Ishikawa (cell line): ENCODE measurements around the gene RNMT.

Source experiments
- CEBPB ChIP-seq: IDR thresholded peaks from 2 replicates; pipeline ENCODE4 v1.6.1; 2012
- CREB1 ChIP-seq: IDR thresholded peaks from 2 replicates; pipeline ENCODE4 v1.6.1; 2012; ENCODE audit warnings: low read depth
- EGR1 ChIP-seq: IDR thresholded peaks from 2 replicates; pipeline ENCODE4 v1.6.1; 2012
- EP300 ChIP-seq: IDR thresholded peaks from 2 replicates; pipeline ENCODE4 v1.6.1; 2012; ENCODE audit warnings: borderline replicate concordance
- FOXM1 ChIP-seq: IDR thresholded peaks from 2 replicates; pipeline ENCODE4 v1.6.1; 2012; ENCODE audit warnings: low read depth, borderline replicate concordance
- MAX ChIP-seq: IDR thresholded peaks from 2 replicates; pipeline ENCODE4 v1.6.1; 2012
- NFIC ChIP-seq: IDR thresholded peaks from 2 replicates; pipeline ENCODE4 v1.6.1; 2012
- RAD21 ChIP-seq: IDR thresholded peaks from 2 replicates; pipeline ENCODE4 v1.6.1; 2012; ENCODE audit warnings: low read depth
- REST ChIP-seq: IDR thresholded peaks from 2 replicates; pipeline ENCODE4 v1.6.1; 2012; ENCODE audit warnings: low read depth, mild to moderate bottlenecking
- TAF1 ChIP-seq: IDR thresholded peaks from 2 replicates; pipeline ENCODE4 v1.6.1; 2012; ENCODE audit warnings: low read depth, mild to moderate bottlenecking
- TCF12 ChIP-seq: IDR thresholded peaks from 2 replicates; pipeline ENCODE4 v1.6.1; 2012; ENCODE audit warnings: low read depth
- TEAD4 ChIP-seq: IDR thresholded peaks from 2 replicates; pipeline ENCODE4 v1.6.1; 2012
- USF1 ChIP-seq: IDR thresholded peaks from 2 replicates; pipeline ENCODE4 v1.6.1; 2012
- YY1 ChIP-seq: IDR thresholded peaks from 2 replicates; pipeline ENCODE4 v1.6.1; 2012; ENCODE audit warnings: low read depth
- ZBTB7A ChIP-seq: IDR thresholded peaks from 2 replicates; pipeline ENCODE4 v1.6.1; 2012; ENCODE audit warnings: low read depth

Gene RNMT

GRCh38 chr18:13712400-13713131 lies 13.9 kb upstream of the RNMT start:
- no peak for TF ChIP-seq USF1
- no peak for TF ChIP-seq TCF12
- no peak for TF ChIP-seq RAD21

GRCh38 chr18:13713455-13714055 lies 12.9 kb upstream of the RNMT start:
- TF ChIP-seq EGR1, result no peak
- TF ChIP-seq CREB1, result no peak
- no peak for TF ChIP-seq ZBTB7A
- TF ChIP-seq TCF12, result no peak
- no peak for TF ChIP-seq REST
- no peak for TF ChIP-seq EP300
- TF ChIP-seq RAD21, result no peak
- TF ChIP-seq NFIC, result no peak
- TF ChIP-seq USF1, result no peak
- TF ChIP-seq TAF1, result no peak
- no peak for TF ChIP-seq MAX
- TF ChIP-seq FOXM1, result no peak
- no peak for TF ChIP-seq TEAD4
- no peak for TF ChIP-seq CEBPB
- no peak for TF ChIP-seq YY1

GRCh38 chr18:13715330-13715729 lies 11.1 kb upstream of the RNMT start:
- TF ChIP-seq EGR1, result no peak
- no peak for TF ChIP-seq MAX
- no peak for TF ChIP-seq YY1
- TF ChIP-seq ZBTB7A, result no peak
- no peak for TF ChIP-seq REST
- TF ChIP-seq TEAD4, result no peak
- no peak for TF ChIP-seq USF1
- no peak for TF ChIP-seq TCF12
- no peak for TF ChIP-seq NFIC
- no peak for TF ChIP-seq TAF1
- no peak for TF ChIP-seq CREB1
- TF ChIP-seq EP300, result no peak
- TF ChIP-seq CEBPB, result no peak
- no peak for TF ChIP-seq RAD21
- no peak for TF ChIP-seq FOXM1

- no peak for TF ChIP-seq RAD21
- no peak for TF ChIP-seq MAX
- TF ChIP-seq REST, result no peak
- no peak for TF ChIP-seq EGR1
- no peak for TF ChIP-seq CREB1
- TF ChIP-seq EP300, result no peak
- no peak for TF ChIP-seq USF1
- no peak for TF ChIP-seq FOXM1
These were observed 9.6 kb upstream of the RNMT start for GRCh38 chr18:13716916-13717315.
